ENCODE data around the gene CCDC191.

Gene CCDC191

GRCh38 chr3:114026331-114026730 is 30.0 kb downstream of the CCDC191 start:
- H3K27ac ChIP-seq, result no peak overlapping the region
- TF ChIP-seq CTCF (IDR thresholded peaks at IDR 0.05), result no peak
- no peaks in the 10 kb centered on the region for H3K79me2 ChIP-seq
- H3K4me1 ChIP-seq, result no peaks in the 10 kb centered on the region
- H3K4me2 ChIP-seq (ENCODE audit: low read length), result no peak overlapping the region
- no peak overlapping the region for H3K9ac ChIP-seq
- no peak overlapping the region for H2AFZ ChIP-seq
- no peaks in the 10 kb centered on the region for H3K27me3 ChIP-seq (ENCODE audit: control insufficient read depth, insufficient read depth, low read length)
- no peaks in the 10 kb centered on the region for H3K9me3 ChIP-seq (ENCODE audit: control insufficient read depth, low read length)
- no peaks in the 10 kb centered on the region for H3K36me3 ChIP-seq (ENCODE audit: control insufficient read depth, insufficient read depth, low read length)
- no peak overlapping the region for H3K4me3 ChIP-seq (ENCODE audit: low read depth, low read length)

GRCh38 chr3:114025451-114025850 is 30.9 kb downstream of the CCDC191 start:
- Histone ChIP-seq H3K27ac (no peak overlapping the region), H2AFZ (no peak overlapping the region), H3K27me3 (ENCODE audit: control insufficient read depth, insufficient read depth, low read length) (no peaks in the 10 kb centered on the region), H3K9ac (no peak overlapping the region), H3K4me3 (ENCODE audit: low read depth, low read length) (no peak overlapping the region), H3K36me3 (ENCODE audit: control insufficient read depth, insufficient read depth, low read length) (no peaks in the 10 kb centered on the region), H3K4me2 (ENCODE audit: low read length) (no peak overlapping the region), H3K9me3 (ENCODE audit: control insufficient read depth, low read length) (no peaks in the 10 kb centered on the region), H3K4me1 (no peaks in the 10 kb centered on the region), H3K79me2 (no peaks in the 10 kb centered on the region)
- no peak for TF ChIP-seq CTCF (IDR thresholded peaks at IDR 0.05)

- Histone ChIP-seq H2AFZ (no peak overlapping the region), H3K36me3 (ENCODE audit: control insufficient read depth, insufficient read depth, low read length) (no peaks in the 10 kb centered on the region), H3K4me2 (ENCODE audit: low read length) (peak overlapping the region; percentile 13), H3K4me3 (ENCODE audit: low read depth, low read length) (no peak overlapping the region), H3K27me3 (ENCODE audit: control insufficient read depth, insufficient read depth, low read length) (no peaks in the 10 kb centered on the region), H3K9me3 (ENCODE audit: control insufficient read depth, low read length) (no peaks in the 10 kb centered on the region), H3K4me1 (no peaks in the 10 kb centered on the region), H3K9ac (no peak overlapping the region), H3K79me2 (no peaks in the 10 kb centered on the region), H3K27ac (no peak overlapping the region)
- TF ChIP-seq CTCF (IDR thresholded peaks at IDR 0.05), result no peak
These were observed 34.1 kb downstream of the CCDC191 start for GRCh38 chr3:114022145-114022802.

- Histone ChIP-seq H3K9ac (no peak overlapping the region), H3K4me3 (ENCODE audit: low read depth, low read length) (no peak overlapping the region), H3K27me3 (ENCODE audit: control insufficient read depth, insufficient read depth, low read length) (no peaks in the 10 kb centered on the region), H2AFZ (no peak overlapping the region), H3K4me2 (ENCODE audit: low read length) (no peak overlapping the region), H3K9me3 (ENCODE audit: control insufficient read depth, low read length) (no peaks in the 10 kb centered on the region), H3K4me1 (no peaks in the 10 kb centered on the region), H3K27ac (no peak overlapping the region), H3K36me3 (ENCODE audit: control insufficient read depth, insufficient read depth, low read length) (no peaks in the 10 kb centered on the region), H3K79me2 (no peaks in the 10 kb centered on the region)
- no peak for TF ChIP-seq CTCF (IDR thresholded peaks at IDR 0.05)
These were observed 35.4 kb downstream of the CCDC191 start for GRCh38 chr3:114020907-114021306.

- H3K27ac ChIP-seq, result no peak overlapping the region
- TF ChIP-seq CTCF (IDR thresholded peaks at IDR 0.05), result no peak
- no peaks in the 10 kb centered on the region for H3K9me3 ChIP-seq (ENCODE audit: control insufficient read depth, low read length)
- H3K4me1 ChIP-seq, result no peaks in the 10 kb centered on the region
- no peaks in the 10 kb centered on the region for H3K36me3 ChIP-seq (ENCODE audit: control insufficient read depth, insufficient read depth, low read length)
- no peak overlapping the region for H3K4me2 ChIP-seq (ENCODE audit: low read length)
- no peak overlapping the region for H3K4me3 ChIP-seq (ENCODE audit: low read depth, low read length)
- H3K79me2 ChIP-seq, result no peaks in the 10 kb centered on the region
- H3K27me3 ChIP-seq (ENCODE audit: control insufficient read depth, insufficient read depth, low read length), result no peaks in the 10 kb centered on the region
- H3K9ac ChIP-seq, result no peak overlapping the region
- H2AFZ ChIP-seq, result no peak overlapping the region
These were observed 36.8 kb downstream of the CCDC191 start for GRCh38 chr3:114019486-114019885.

Data from parathyroid adenoma (tissue), 2 donors.